ENCODE measurements around the gene IFNAR1. TPM values are rescaled to one million over a fixed set of nuclear protein-coding genes. Genes with fewer than 3 reads are reported as not detected.
A peak's percentile ranks its signal among the peaks of the same experiment; 100 is the strongest.

The IFNAR1 gene
- total and polyA plus RNA-seq, 2 of the 8 experiments (the other 6 are each of a cell fraction or from before 2014, with no cell fraction given) = 3.1 to 17.1 TPM

DNA sequence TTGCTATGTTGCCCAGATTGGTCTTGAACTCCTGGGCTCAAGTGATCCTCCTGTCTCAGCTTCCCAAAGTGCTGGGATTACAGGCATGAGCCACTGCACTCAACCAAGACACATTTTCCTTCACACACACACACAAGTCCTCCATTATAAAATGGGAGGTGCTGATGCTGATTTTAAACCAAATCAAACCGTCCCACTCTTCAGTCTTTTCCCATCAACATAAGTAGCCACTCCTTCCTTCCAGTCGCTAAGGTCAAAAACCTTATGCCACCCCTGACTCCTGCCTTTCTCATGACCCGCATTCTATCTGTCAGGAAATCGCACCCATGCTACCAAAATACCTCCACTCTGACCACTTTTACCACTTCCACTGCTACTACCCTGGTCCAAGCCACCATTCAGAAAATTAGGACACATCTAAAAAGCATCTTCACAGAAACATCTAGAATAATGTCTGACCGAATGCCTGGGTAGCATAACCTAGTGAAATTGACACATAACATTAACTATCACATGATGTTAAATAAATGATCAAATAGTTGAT lies 50.4 kb downstream of the IFNAR1 start:
- no peak for FAIRE-seq
- no peak overlapping the region for H3K27ac ChIP-seq (ENCODE audit: low read depth, low read length)

More for the DNA sequence above, 50.4 kb downstream of the IFNAR1 start:
- Histone ChIP-seq H2BK12ac (ENCODE audit: low read depth, low read length) (0 out of 2 replicates have a peak overlapping the region, but pooled peaks have one; percentile 39), H2BK20ac (ENCODE audit: low read length) (no peak overlapping the region), H3K27me3 (replicated peaks in 1 of 4; ENCODE audit: control insufficient read depth in 3 of 4, extremely low read depth in 1 of 4, insufficient read depth in 3 of 4, low read length in 3 of 4) (no peaks in the 10 kb centered on the region), H2BK120ac (replicated peaks; ENCODE audit: low read depth, low read length) (no peak overlapping the region), H3K23ac (ENCODE audit: insufficient read length) (no peak overlapping the region), H3K79me1 (ENCODE audit: low read depth, low read length) (no peaks in the 10 kb centered on the region), H2AFZ (ENCODE audit: low read length) (no peak overlapping the region), H3K36me3 (ENCODE audit: control insufficient read depth in 2 of 4, insufficient read depth in 4 of 4, low read length in 3 of 4) (no peaks in the 10 kb centered on the region), H4K91ac (replicated peaks; ENCODE audit: insufficient read length, low read length) (no peak overlapping the region), H3K4me2 (ENCODE audit: insufficient read depth in 1 of 2, low read depth in 2 of 2, low read length in 2 of 2) (no peak overlapping the region), H3K9ac (replicated peaks in 1 of 4; ENCODE audit: extremely low read depth in 1 of 4, low read depth in 3 of 4, low read length in 3 of 4) (no peak overlapping the region), H3K56ac (replicated peaks; ENCODE audit: insufficient read length, low read depth, low read length) (peak overlapping the region; percentile 38), H2BK15ac (ENCODE audit: low read length) (peak overlapping the region; percentile 25; the same call in 1 of the 2 replicates), H3K14ac (ENCODE audit: insufficient read length) (no peak overlapping the region), H3K23me2 (ENCODE audit: low read depth, low read length) (no peaks in the 10 kb centered on the region), H3K4me1 (replicated peaks in 1 of 4; ENCODE audit: control insufficient read depth in 3 of 4, insufficient read depth in 4 of 4, low read length in 3 of 4) (peaks cover 0 to 4% (median 0%) of the 10 kb centered on the region in 4 experiments; a peak in 1 of 7 replicates), H4K8ac (ENCODE audit: extremely low read depth, insufficient read depth, low read length) (no peak overlapping the region), H2AK5ac (ENCODE audit: low read depth, low read length) (no peak overlapping the region), H4K20me1 (replicated peaks in 1 of 2; ENCODE audit: control insufficient read depth in 1 of 2, insufficient read depth in 2 of 2, low read length in 2 of 2) (no peaks in the 10 kb centered on the region), H4K5ac (ENCODE audit: insufficient read length, low read depth, low read length) (no peak overlapping the region), H3K18ac (ENCODE audit: extremely low read depth, low read length) (no peak overlapping the region), H3K4ac (replicated peaks; ENCODE audit: insufficient read length, low read depth, low read length) (no peak overlapping the region), H3K9me3 (ENCODE audit: insufficient read depth in 2 of 2, low read depth in 1 of 2, low read length in 1 of 2) (peaks cover 1 to 5% of the 10 kb centered on the region in 2 experiments), H3K4me3 (ENCODE audit: extremely low read depth in 1 of 4, insufficient read depth in 2 of 4, low read depth in 3 of 4, low read length in 4 of 4) (no peak overlapping the region), H3K79me2 (ENCODE audit: control insufficient read depth in 1 of 2, insufficient read depth in 2 of 2, low read length in 2 of 2) (no peaks in the 10 kb centered on the region), H2BK5ac (ENCODE audit: low read depth, low read length) (no peak overlapping the region)
- no peak for DNase-seq (ENCODE audit: low read depth in 1 of 2, low spot score in 2 of 2)
- CTCF ChIA-PET (ENCODE audit: partially characterized antibody) = interaction anchor here (0.6 to 3.3 kb wide), 13 partner anchors 9 to 175 kb away, joined by 3 to 18 read pairs (median 5); no protein-coding TSS in a partner anchor
- POLR2A ChIA-PET (ENCODE audit: partially characterized antibody) = interaction anchor here (2.5 kb wide), 1 partner anchor 13 kb away, joined by 10 read pairs; no protein-coding TSS in a partner anchor
- 83% methylated on average over 5 of the region's 5 CpGs; no CpG with 5 or more reads in 1 of the 2 experiments for WGBS, 2 experiments (ENCODE audit: extremely low coverage in 1 of 2, insufficient coverage in 1 of 2, insufficient read length in 1 of 2, insufficient replicate concordance in 2 of 2, low coverage in 1 of 2, low lambda C conversion rate in 2 of 2, missing lambda C conversion rate in 1 of 2)
- no peak for TF ChIP-seq KDM4A (IDR thresholded peaks at IDR 0.05; ENCODE audit: low read depth, low read length, severe bottlenecking)
- no peak for TF ChIP-seq RFX5 (IDR thresholded peaks at IDR 0.05; ENCODE audit: borderline replicate concordance, low read depth, low read length)
- no peak for TF ChIP-seq NRF1 (IDR thresholded peaks at IDR 0.05; ENCODE audit: low read depth, low read length)
- TF ChIP-seq TCF12 (IDR thresholded peaks at IDR 0.05; ENCODE audit: low read depth, low read length) = no peak
- no peak for TF ChIP-seq SP1 (IDR thresholded peaks at IDR 0.05; ENCODE audit: low read depth, low read length)
- TF ChIP-seq TBP (IDR thresholded peaks at IDR 0.05; ENCODE audit: low read depth, low read length) = no peak
- TF ChIP-seq SP4 (IDR thresholded peaks at IDR 0.05; ENCODE audit: low read length) = no peak
